ENCODE results near the gene ERMP1.

Gene ERMP1

GRCh38 chr9:5869315-5870019 is 36.5 kb upstream of the ERMP1 start:
- DNase-seq (ENCODE audit: low spot score) = peak; percentile 8
- no peak overlapping the region for H3K27ac ChIP-seq
- TF ChIP-seq CTCF (conservative IDR thresholded peaks at IDR 0.05; ENCODE audit: low read depth) = no peak
- POLR2A ChIA-PET (ENCODE audit: low non-redundant PET) = no interaction called here
- CTCF ChIA-PET = interaction anchor here (0.7 to 1.5 kb wide), 3 partner anchors 10 to 757 kb away, joined by 3 read pairs; no protein-coding TSS in a partner anchor

GRCh38 chr9:5868235-5868634 is 35.3 kb upstream of the ERMP1 start:
- no peak overlapping the region for H3K27ac ChIP-seq
- ChIA-PET CTCF (no interaction called here), POLR2A (ENCODE audit: low non-redundant PET) (no interaction called here)
- no peak for TF ChIP-seq CTCF (conservative IDR thresholded peaks at IDR 0.05; ENCODE audit: low read depth)
- no peak for DNase-seq (ENCODE audit: low spot score)

GRCh38 chr9:5866685-5867084 is 33.8 kb upstream of the ERMP1 start:
- TF ChIP-seq CTCF (conservative IDR thresholded peaks at IDR 0.05; ENCODE audit: low read depth) = no peak
- ChIA-PET POLR2A (ENCODE audit: low non-redundant PET) (no interaction called here), CTCF (no interaction called here)
- DNase-seq (ENCODE audit: low spot score) = no peak
- no peak overlapping the region for H3K27ac ChIP-seq

- H3K27ac ChIP-seq = no peak overlapping the region
- POLR2A ChIA-PET (ENCODE audit: low non-redundant PET) = no interaction called here
- no peak for DNase-seq (ENCODE audit: low spot score)
- TF ChIP-seq CTCF (conservative IDR thresholded peaks at IDR 0.05; ENCODE audit: low read depth) = no peak
- CTCF ChIA-PET = interaction anchor here (0.6 kb wide), 1 partner anchor 188 kb away, joined by 4 read pairs; no protein-coding TSS in a partner anchor
These were observed 33.4 kb upstream of the ERMP1 start for GRCh38 chr9:5866272-5866671.

- no peak for DNase-seq (ENCODE audit: low spot score)
- ChIA-PET POLR2A (ENCODE audit: low non-redundant PET) (no interaction called here), CTCF (no interaction called here)
- no peak for TF ChIP-seq CTCF (conservative IDR thresholded peaks at IDR 0.05; ENCODE audit: low read depth)
- H3K27ac ChIP-seq = no peak overlapping the region
These were observed 31.5 kb upstream of the ERMP1 start for GRCh38 chr9:5864446-5864845.

GRCh38 chr9:5863092-5863746 is 30.3 kb upstream of the ERMP1 start:
- CTCF ChIA-PET = interaction anchor here (0.7 kb wide), 1 partner anchor 13 kb away, joined by 3 read pairs; no protein-coding TSS in a partner anchor
- no peak for DNase-seq (ENCODE audit: low spot score)
- POLR2A ChIA-PET (ENCODE audit: low non-redundant PET) = no interaction called here
- H3K27ac ChIP-seq = no peak overlapping the region
- TF ChIP-seq CTCF (conservative IDR thresholded peaks at IDR 0.05; ENCODE audit: low read depth) = no peak

All from RWPE1 (cell line).